ENCODE data around the gene NPM1.

Gene NPM1

GRCh38 chr5:171421331-171422262, 33.9 kb downstream of the NPM1 start:
- POLR2A ChIA-PET, result no interaction called here
- no peak overlapping the region for H3K4me3 ChIP-seq (ENCODE audit: low read depth, low read length)

GRCh38 chr5:171422495-171422894, 34.8 kb downstream of the NPM1 start:
- no peak for DNase-seq (ENCODE audit: low read depth, low spot score)
- H3K4me3 ChIP-seq (ENCODE audit: low read depth, low read length), result no peak overlapping the region
- ChIA-PET CTCF (interaction anchor here (1.5 to 7.8 kb wide), 3 partner anchors 427 to 486 kb away, joined by 3 to 153 read pairs (median 3); no protein-coding TSS in a partner anchor), POLR2A (interaction anchor here (0.7 to 0.9 kb wide), 2 partner anchors 22 to 445 kb away, joined by 3 read pairs; no protein-coding TSS in a partner anchor)
- TF ChIP-seq, protein P1, sequence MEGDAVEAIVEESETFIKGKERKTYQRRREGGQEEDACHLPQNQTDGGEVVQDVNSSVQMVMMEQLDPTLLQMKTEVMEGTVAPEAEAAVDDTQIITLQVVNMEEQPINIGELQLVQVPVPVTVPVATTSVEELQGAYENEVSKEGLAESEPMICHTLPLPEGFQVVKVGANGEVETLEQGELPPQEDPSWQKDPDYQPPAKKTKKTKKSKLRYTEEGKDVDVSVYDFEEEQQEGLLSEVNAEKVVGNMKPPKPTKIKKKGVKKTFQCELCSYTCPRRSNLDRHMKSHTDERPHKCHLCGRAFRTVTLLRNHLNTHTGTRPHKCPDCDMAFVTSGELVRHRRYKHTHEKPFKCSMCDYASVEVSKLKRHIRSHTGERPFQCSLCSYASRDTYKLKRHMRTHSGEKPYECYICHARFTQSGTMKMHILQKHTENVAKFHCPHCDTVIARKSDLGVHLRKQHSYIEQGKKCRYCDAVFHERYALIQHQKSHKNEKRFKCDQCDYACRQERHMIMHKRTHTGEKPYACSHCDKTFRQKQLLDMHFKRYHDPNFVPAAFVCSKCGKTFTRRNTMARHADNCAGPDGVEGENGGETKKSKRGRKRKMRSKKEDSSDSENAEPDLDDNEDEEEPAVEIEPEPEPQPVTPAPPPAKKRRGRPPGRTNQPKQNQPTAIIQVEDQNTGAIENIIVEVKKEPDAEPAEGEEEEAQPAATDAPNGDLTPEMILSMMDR (IDR thresholded peaks at IDR 0.05; ENCODE audit: insufficient read depth, low read length, missing control alignments), result no peak

More at GRCh38 chr5:171421331-171422262, 33.9 kb downstream of the NPM1 start:
- no peak for DNase-seq (ENCODE audit: low read depth, low spot score)
- CTCF ChIA-PET, result interaction anchor here (0.8 to 7.8 kb wide), 10 partner anchors 8 to 493 kb away, joined by 3 to 153 read pairs (median 3); no protein-coding TSS in a partner anchor
- TF ChIP-seq, protein P1 (IDR thresholded peaks at IDR 0.05; ENCODE audit: insufficient read depth, low read length, missing control alignments), result no peak

- no peak for DNase-seq (ENCODE audit: low read depth, low spot score)
- POLR2A ChIA-PET, result interaction anchor here (0.7 to 0.9 kb wide), 2 partner anchors 22 to 444 kb away, joined by 3 read pairs; no protein-coding TSS in a partner anchor
- CTCF ChIA-PET, result interaction anchor here (1.1 to 7.8 kb wide), 3 partner anchors 10 to 486 kb away, joined by 3 to 153 read pairs (median 7); no protein-coding TSS in a partner anchor
- no peak overlapping the region for H3K4me3 ChIP-seq (ENCODE audit: low read depth, low read length)
- TF ChIP-seq, protein P1 (IDR thresholded peaks at IDR 0.05; ENCODE audit: insufficient read depth, low read length, missing control alignments), result no peak
Observed at GRCh38 chr5:171422902-171423663, 35.4 kb downstream of the NPM1 start.

DNA sequence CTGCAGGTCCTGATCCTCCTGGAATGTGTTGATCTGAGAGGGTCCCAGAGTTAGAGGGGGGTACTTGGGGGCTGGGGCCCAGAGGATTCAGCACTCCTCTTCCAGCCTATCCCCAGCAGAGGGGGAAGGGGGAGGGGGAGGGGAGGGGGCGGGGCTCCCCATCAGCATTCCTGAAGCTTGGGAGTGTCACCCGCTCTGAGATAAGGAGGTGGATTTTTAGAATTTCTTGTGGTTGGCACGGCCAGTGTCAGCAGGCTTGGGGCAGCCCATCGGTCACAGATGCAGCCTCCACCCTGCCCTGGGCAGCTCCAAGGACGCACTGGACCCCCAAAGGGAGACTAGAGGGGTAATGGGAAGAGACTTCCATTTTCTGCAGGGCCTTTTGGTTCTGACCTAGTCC, 37.1 kb downstream of the NPM1 start:
- CTCF ChIA-PET, result interaction anchor here (7.8 kb wide), 1 partner anchor 484 kb away, joined by 153 read pairs; no protein-coding TSS in a partner anchor
- no peak for DNase-seq (ENCODE audit: low read depth, low spot score)
- TF ChIP-seq, protein P1 (IDR thresholded peaks at IDR 0.05; ENCODE audit: insufficient read depth, low read length, missing control alignments), result no peak
- POLR2A ChIA-PET, result no interaction called here
- H3K4me3 ChIP-seq (ENCODE audit: low read depth, low read length), result no peak overlapping the region

DNA sequence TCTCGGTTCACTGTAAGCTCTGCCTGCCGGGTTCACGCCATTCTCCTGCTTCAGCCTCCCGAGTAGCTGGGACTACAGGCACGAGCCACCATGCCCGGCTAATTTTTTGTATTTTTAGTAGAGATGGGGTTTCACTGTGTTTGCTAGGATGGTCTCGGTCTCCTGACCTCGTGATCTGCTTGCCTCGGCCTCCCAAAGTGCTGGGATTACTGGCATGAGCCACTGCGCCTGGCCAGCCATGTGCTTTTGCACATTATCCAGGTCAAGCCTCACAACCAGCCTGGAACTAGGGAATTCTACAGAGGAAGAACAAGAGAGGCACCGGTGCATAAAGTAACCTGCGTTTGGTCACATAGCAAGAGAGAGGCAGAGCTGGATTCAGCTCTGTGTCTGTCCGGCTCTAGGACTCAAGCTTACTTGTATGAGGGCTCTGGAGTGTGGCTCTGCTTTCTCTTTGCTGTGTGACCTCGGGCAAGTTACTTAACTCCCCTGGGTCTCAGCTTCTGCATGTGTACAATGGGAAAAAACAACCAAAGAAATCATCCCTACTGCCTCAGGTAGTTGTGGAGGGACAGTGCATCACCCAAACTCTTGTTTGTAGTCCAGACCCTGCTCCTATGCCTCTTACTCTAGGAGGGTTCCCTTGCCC, 38.1 kb downstream of the NPM1 start:
- ChIA-PET CTCF (no interaction called here), POLR2A (no interaction called here)
- TF ChIP-seq, protein P1 (IDR thresholded peaks at IDR 0.05; ENCODE audit: insufficient read depth, low read length, missing control alignments), result no peak
- no peak overlapping the region for H3K4me3 ChIP-seq (ENCODE audit: low read depth, low read length)
- no peak for DNase-seq (ENCODE audit: low read depth, low spot score)
